ENCODE results near the gene APBA2. TPM values are rescaled to one million over a fixed set of nuclear protein-coding genes. Genes with fewer than 3 reads are reported as not detected.

APBA2 gene
- total and polyA plus RNA-seq, 2 donors from 2014 or later = 1.0 to 6.1 TPM

DNA sequence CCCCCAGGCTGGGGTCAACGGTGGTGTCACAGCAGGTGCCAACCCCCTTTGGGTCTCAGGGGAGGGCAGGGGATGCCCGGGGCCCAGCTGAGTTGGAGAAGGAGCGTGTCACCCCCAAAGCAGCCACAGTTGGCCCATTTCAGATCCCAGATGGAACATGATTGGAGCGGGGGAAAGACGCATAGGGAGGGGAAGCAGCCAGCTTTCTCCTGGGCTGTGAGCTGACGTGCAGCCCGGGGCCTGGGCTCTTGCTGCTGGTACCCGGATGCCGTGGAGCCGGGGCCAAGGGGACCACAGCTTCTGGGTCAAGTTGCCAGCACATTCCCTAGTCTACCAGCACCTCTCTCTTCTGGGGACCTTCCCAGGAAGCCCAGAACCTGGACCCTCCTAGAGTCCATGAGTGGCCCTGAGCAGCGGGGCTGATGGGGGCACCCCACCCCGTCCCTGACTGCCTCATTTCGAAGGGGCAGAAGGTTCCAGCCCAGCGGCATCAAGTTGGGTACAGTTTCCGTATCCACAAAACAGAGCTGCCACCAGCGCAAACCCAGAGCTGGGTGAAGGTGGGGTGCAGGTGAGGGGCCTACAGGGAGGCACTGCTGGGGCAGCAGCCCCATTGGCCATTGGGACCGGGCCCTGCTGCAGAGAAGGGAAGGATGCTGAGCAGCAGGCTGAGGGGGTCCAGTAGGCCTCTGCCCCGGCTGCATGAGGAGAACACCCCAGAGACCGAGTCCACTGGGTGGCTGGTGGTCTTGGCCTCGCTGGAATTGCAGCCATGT is 235.0 kb downstream of the APBA2 start:
- DNase-seq (peak in 2 of 5 donors; percentile 47 to 66), FAIRE-seq (no peak)
- H3K4me1 ChIP-seq (ENCODE audit: control insufficient read depth in 2 of 3, insufficient read depth in 2 of 3, low read depth in 1 of 3, low read length in 3 of 3) = no peaks in the 10 kb centered on the region
- TF ChIP-seq, protein P1, sequence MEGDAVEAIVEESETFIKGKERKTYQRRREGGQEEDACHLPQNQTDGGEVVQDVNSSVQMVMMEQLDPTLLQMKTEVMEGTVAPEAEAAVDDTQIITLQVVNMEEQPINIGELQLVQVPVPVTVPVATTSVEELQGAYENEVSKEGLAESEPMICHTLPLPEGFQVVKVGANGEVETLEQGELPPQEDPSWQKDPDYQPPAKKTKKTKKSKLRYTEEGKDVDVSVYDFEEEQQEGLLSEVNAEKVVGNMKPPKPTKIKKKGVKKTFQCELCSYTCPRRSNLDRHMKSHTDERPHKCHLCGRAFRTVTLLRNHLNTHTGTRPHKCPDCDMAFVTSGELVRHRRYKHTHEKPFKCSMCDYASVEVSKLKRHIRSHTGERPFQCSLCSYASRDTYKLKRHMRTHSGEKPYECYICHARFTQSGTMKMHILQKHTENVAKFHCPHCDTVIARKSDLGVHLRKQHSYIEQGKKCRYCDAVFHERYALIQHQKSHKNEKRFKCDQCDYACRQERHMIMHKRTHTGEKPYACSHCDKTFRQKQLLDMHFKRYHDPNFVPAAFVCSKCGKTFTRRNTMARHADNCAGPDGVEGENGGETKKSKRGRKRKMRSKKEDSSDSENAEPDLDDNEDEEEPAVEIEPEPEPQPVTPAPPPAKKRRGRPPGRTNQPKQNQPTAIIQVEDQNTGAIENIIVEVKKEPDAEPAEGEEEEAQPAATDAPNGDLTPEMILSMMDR (IDR thresholded peaks at IDR 0.05; ENCODE audit: borderline replicate concordance, extremely low read depth, insufficient read depth) = no peak
- H3K9me3 ChIP-seq (ENCODE audit: control insufficient read depth in 2 of 3, insufficient read depth in 1 of 3, low read length in 3 of 3) = no peaks in the 10 kb centered on the region
- no peaks in the 10 kb centered on the region for H3K27me3 ChIP-seq (ENCODE audit: control insufficient read depth, insufficient read depth, low read length)
- intact Hi-C loops (cut with DNase I) = no loop called here
- no peak overlapping the region for H3K4me3 ChIP-seq (ENCODE audit: low read length in 3 of 3)
- no peaks in the 10 kb centered on the region for H3K36me3 ChIP-seq (ENCODE audit: control insufficient read depth in 2 of 3, insufficient read depth in 3 of 3, low read length in 3 of 3)
- H3K27ac ChIP-seq (ENCODE audit: low read depth in 2 of 2, low read length in 2 of 2) = no peak overlapping the region
- H3K9ac ChIP-seq (ENCODE audit: low read length in 3 of 3) = no peak overlapping the region

DNA sequence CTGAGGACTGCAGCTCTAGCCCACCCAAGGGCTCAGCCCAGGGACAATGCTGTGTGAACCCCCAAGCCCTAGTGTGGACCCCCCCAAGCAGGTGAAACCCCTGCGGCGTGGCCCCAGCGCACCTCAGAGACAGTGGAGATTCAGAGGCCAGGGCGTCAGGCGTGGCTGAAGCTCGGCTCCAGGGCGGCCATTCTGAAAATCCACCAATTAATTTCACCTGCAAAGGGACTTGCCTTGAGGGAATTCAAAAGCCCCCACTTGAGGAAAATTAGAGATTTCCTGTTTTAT is 235.5 kb downstream of the APBA2 start:
- no peak for FAIRE-seq

DNA sequence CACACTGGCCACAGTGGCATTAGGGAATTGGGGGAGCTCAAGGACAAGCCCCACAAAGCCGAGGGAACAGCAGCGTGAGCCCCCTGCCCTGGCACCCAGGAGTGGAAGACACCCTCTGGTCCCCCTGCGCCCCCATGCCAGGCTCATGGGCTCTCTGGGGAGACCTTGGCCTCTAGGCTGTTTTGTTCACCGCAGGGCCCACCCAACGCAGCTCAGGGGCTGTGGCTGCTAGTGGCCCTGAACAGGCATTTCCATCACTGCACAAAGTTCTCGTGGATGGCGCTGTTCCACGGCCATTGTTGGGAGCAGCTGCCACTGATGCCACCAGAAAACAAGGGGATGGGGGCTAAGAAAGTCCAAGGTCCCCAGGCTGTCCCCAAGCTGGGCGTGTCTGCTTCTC is 236.1 kb downstream of the APBA2 start:
- peak in 1 of 5 donors; percentile 26 for DNase-seq
- Histone ChIP-seq H3K9me3 (ENCODE audit: control insufficient read depth in 2 of 3, insufficient read depth in 1 of 3, low read length in 3 of 3) (no peaks in the 10 kb centered on the region), H3K27ac (ENCODE audit: low read depth in 2 of 2, low read length in 2 of 2) (no peak overlapping the region), H3K9ac (ENCODE audit: low read length in 3 of 3) (no peak overlapping the region), H3K27me3 (ENCODE audit: control insufficient read depth, insufficient read depth, low read length) (no peaks in the 10 kb centered on the region), H3K4me1 (ENCODE audit: control insufficient read depth in 2 of 3, insufficient read depth in 2 of 3, low read depth in 1 of 3, low read length in 3 of 3) (no peaks in the 10 kb centered on the region), H3K4me3 (ENCODE audit: low read length in 3 of 3) (no peak overlapping the region), H3K36me3 (ENCODE audit: control insufficient read depth in 2 of 3, insufficient read depth in 3 of 3, low read length in 3 of 3) (no peaks in the 10 kb centered on the region)
- no peak for FAIRE-seq
- intact Hi-C loops (cut with DNase I) = no loop called here
- TF ChIP-seq, protein P1 (IDR thresholded peaks at IDR 0.05; ENCODE audit: borderline replicate concordance, extremely low read depth, insufficient read depth) = no peak

More for the DNA sequence above, 235.5 kb downstream of the APBA2 start:
- intact Hi-C loops (cut with DNase I) = no loop called here
- TF ChIP-seq, protein P1 (IDR thresholded peaks at IDR 0.05; ENCODE audit: borderline replicate concordance, extremely low read depth, insufficient read depth) = no peak
- Histone ChIP-seq H3K4me3 (ENCODE audit: low read length in 3 of 3) (no peak overlapping the region), H3K9ac (ENCODE audit: low read length in 3 of 3) (no peak overlapping the region), H3K4me1 (ENCODE audit: control insufficient read depth in 2 of 3, insufficient read depth in 2 of 3, low read depth in 1 of 3, low read length in 3 of 3) (no peaks in the 10 kb centered on the region), H3K9me3 (ENCODE audit: control insufficient read depth in 2 of 3, insufficient read depth in 1 of 3, low read length in 3 of 3) (no peaks in the 10 kb centered on the region), H3K27me3 (ENCODE audit: control insufficient read depth, insufficient read depth, low read length) (no peaks in the 10 kb centered on the region), H3K36me3 (ENCODE audit: control insufficient read depth in 2 of 3, insufficient read depth in 3 of 3, low read length in 3 of 3) (no peaks in the 10 kb centered on the region), H3K27ac (ENCODE audit: low read depth in 2 of 2, low read length in 2 of 2) (no peak overlapping the region)
- DNase-seq = no peak

DNA sequence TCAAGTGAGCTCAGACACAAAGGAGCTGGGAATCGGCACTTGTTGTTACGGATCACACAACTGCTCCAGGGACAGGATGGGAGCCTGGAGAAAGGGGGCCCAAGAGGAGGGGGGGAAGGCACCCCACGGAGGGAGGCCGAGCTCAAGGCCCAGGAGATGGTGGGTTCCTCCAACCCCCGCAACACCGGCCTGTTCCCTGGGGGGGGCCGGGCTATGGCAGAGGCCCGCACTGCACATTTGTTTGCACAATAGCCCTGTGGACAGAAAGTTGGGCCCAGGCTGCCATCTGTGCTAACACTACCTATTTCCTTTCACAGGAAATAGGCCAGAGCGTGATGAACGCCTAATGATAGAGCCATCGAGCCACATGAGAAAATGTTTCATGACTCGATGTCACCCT is 236.7 kb downstream of the APBA2 start:
- FAIRE-seq = no peak
- Histone ChIP-seq H3K27ac (ENCODE audit: low read depth in 2 of 2, low read length in 2 of 2) (no peak overlapping the region), H3K9ac (ENCODE audit: low read length in 3 of 3) (no peak overlapping the region), H3K27me3 (ENCODE audit: control insufficient read depth, insufficient read depth, low read length) (no peaks in the 10 kb centered on the region), H3K4me3 (ENCODE audit: low read length in 3 of 3) (no peak overlapping the region), H3K9me3 (ENCODE audit: control insufficient read depth in 2 of 3, insufficient read depth in 1 of 3, low read length in 3 of 3) (no peaks in the 10 kb centered on the region), H3K4me1 (ENCODE audit: control insufficient read depth in 2 of 3, insufficient read depth in 2 of 3, low read depth in 1 of 3, low read length in 3 of 3) (no peaks in the 10 kb centered on the region), H3K36me3 (ENCODE audit: control insufficient read depth in 2 of 3, insufficient read depth in 3 of 3, low read length in 3 of 3) (no peaks in the 10 kb centered on the region)
- TF ChIP-seq, protein P1 (IDR thresholded peaks at IDR 0.05; ENCODE audit: borderline replicate concordance, extremely low read depth, insufficient read depth) = no peak
- DNase-seq = peak in 1 of 5 donors; percentile 52
- intact Hi-C loops (cut with DNase I) = no loop called here
